B cell (primary cell): ENCODE measurements around the gene RNF103. TPM values are rescaled to one million over a fixed set of nuclear protein-coding genes. Genes with fewer than 3 reads are reported as not detected.

Source experiments
- ATAC-seq: fragments of 200-7000 bp; cut with Tn5 transposase; one replicate; pipeline ENCODE4 v1.10.0; 2021; ENCODE audit warnings: low read depth, mild to moderate bottlenecking, moderate number of reproducible peaks, moderate library complexity
- CTCF ChIA-PET: fragments of 350-600 bp; sonication (Branson Sonifier 250); formaldehyde crosslinking; loops from one replicate; lab custom pipeline; 2021; ENCODE audit warnings: antibody characterized with exemption, inconsistent platforms; lab: Charles Lee
- POLR2A ChIA-PET: fragments of 350-600 bp; sonication (Branson Sonifier 250); formaldehyde crosslinking; loops from one replicate; lab custom pipeline; 2021; ENCODE audit warnings: antibody characterized with exemption; lab: Charles Lee
- DNase-seq: peaks from one replicate; pipeline ENCODE4 v3.0.0; 2013
- H2AFZ ChIP-seq: 2 replicates; pipeline ENCODE4 v1.6.1; 2012; ENCODE audit warnings: mild to moderate bottlenecking, low read depth, low read length; ENCODE audit not compliant: insufficient read depth, poor library complexity, severe bottlenecking
- H3K27ac ChIP-seq, 2 donors: 1 replicate in 1 of 2; 2 replicates in 1 of 2; pipeline ENCODE4 v1.5.1; 2012 to 2013; ENCODE audit warnings: low read length in 2 of 2, mild to moderate bottlenecking in 2 of 2, moderate library complexity in 1 of 2
- H3K27me3 ChIP-seq, 4 experiments: fragments of 200-600 bp in 1 of 4; sonication (generic) in 1 of 4; replicated peaks in 1 of 4; 1 replicate in 2 of 4; 2 replicates in 2 of 4; pipeline versions ENCODE4 v1.6.1 to v1.7.0; 2013 to 2016; ENCODE audit warnings: low read length in 3 of 4, mild to moderate bottlenecking in 2 of 4, mixed read lengths in 1 of 4, moderate library complexity in 1 of 4; ENCODE audit not compliant: insufficient read depth in 4 of 4, control insufficient read depth in 3 of 4; ENCODE audit errors: control extremely low read depth in 1 of 4
- H3K36me3 ChIP-seq, 2 experiments: replicated peaks in 1 of 2; 1 replicate in 1 of 2; 2 replicates in 1 of 2; pipeline versions ENCODE4 v1.6.1 to v1.7.1; 2013; ENCODE audit warnings: low read length in 1 of 2; ENCODE audit not compliant: insufficient read depth in 2 of 2, control insufficient read depth in 1 of 2; ENCODE audit errors: control extremely low read depth in 1 of 2, extremely low read depth in 1 of 2
- H3K4me1 ChIP-seq, 2 donors: fragments of 200-600 bp in 1 of 2; sonication (generic) in 1 of 2; 1 replicate in 1 of 2; 2 replicates in 1 of 2; pipeline versions ENCODE4 v1.5.1 to v1.6.1; 2013 to 2017; ENCODE audit warnings: low read length in 2 of 2; ENCODE audit not compliant: control insufficient read depth in 2 of 2, insufficient read depth in 2 of 2
- H3K4me2 ChIP-seq: replicated peaks from 2 replicates; pipeline ENCODE3; 2012; ENCODE audit warnings: mild to moderate bottlenecking, low read depth, low read length; ENCODE audit not compliant: poor library complexity, severe bottlenecking
- H3K4me3 ChIP-seq, 5 experiments: fragments of 200-600 bp in 1 of 5; sonication (generic) in 1 of 5; 1 replicate in 3 of 5; 2 replicates in 2 of 5; pipeline versions ENCODE4 v1.5.1 to v1.7.0; 2011 to 2016; ENCODE audit warnings: low read length in 4 of 5, mild to moderate bottlenecking in 4 of 5, low read depth in 2 of 5, control low read depth in 1 of 5, moderate library complexity in 1 of 5; ENCODE audit not compliant: insufficient read depth in 1 of 5; ENCODE audit errors: control extremely low read depth in 1 of 5, extremely low read depth in 1 of 5
- H3K79me2 ChIP-seq: fragments of 200-600 bp; sonication (generic); one replicate; pipeline ENCODE4 v1.6.0; 2016; ENCODE audit warnings: low read length; ENCODE audit not compliant: control insufficient read depth, insufficient read depth
- H3K9ac ChIP-seq: fragments of 200-600 bp; sonication (generic); 2 replicates; pipeline ENCODE4 v1.6.1; 2017; ENCODE audit warnings: mild to moderate bottlenecking, low read length, moderate library complexity
- H3K9me3 ChIP-seq, 3 donors: one replicate each; pipeline versions ENCODE4 v1.6.1 to v1.7.1; 2013; ENCODE audit warnings: low read length in 2 of 3; ENCODE audit not compliant: control insufficient read depth in 2 of 3, insufficient read depth in 1 of 3; ENCODE audit errors: control extremely low read depth in 1 of 3
- H4K20me1 ChIP-seq: 2 replicates; pipeline ENCODE4 v1.6.0; 2012; ENCODE audit warnings: mild to moderate bottlenecking, low read length; ENCODE audit not compliant: insufficient read depth, control insufficient read depth, poor library complexity, severe bottlenecking
- H3K27ac Mint-ChIP-seq: one replicate; pipeline ENCODE4 v1.8.0; 2021; ENCODE audit warnings: mixed read lengths
- H3K27me3 Mint-ChIP-seq: one replicate; pipeline ENCODE4 v1.8.0; 2021; ENCODE audit warnings: mixed read lengths
- H3K4me1 Mint-ChIP-seq: one replicate; pipeline ENCODE4 v1.8.0; 2021; ENCODE audit warnings: mixed read lengths
- H3K4me3 Mint-ChIP-seq: one replicate; pipeline ENCODE4 v1.8.0; 2021; ENCODE audit warnings: mixed read lengths
- H3K9me3 Mint-ChIP-seq: one replicate; pipeline ENCODE4 v1.8.0; 2022; ENCODE audit warnings: mixed read lengths; ENCODE audit not compliant: insufficient read depth
- EZH2 ChIP-seq: IDR thresholded peaks from 2 replicates; pipeline ENCODE4 v1.6.1; 2012; ENCODE audit warnings: borderline replicate concordance, low read depth, mild to moderate bottlenecking, moderate library complexity, low read length; ENCODE audit not compliant: insufficient read depth, poor library complexity, severe bottlenecking
- WGBS: methylation state at CpG from one replicate; pipeline ENCODE4 v1.1.5; 2013; ENCODE audit warnings: missing lambda C conversion rate; ENCODE audit not compliant: insufficient coverage; 5-methylcytosine and 5-hydroxymethylcytosine counted together
- intact Hi-C: fragments of 100-400 bp; cut with micrococcal nuclease; formaldehyde crosslinking; loops from one replicate; pipeline ENCODE4 v1.10.0; 2022
- polyA plus RNA-seq: library from polyadenylated mRNA; depleted of rRNA; stranded (reverse); fragments of >200 nt; gene quantifications from 2 replicates; pipeline ENCODE4 v1.2.3, GENCODE V29; 2012
- total RNA-seq, 2 donors: library from RNA; stranded (reverse); fragments of 120-200 nt in 1 of 2; gene quantifications; 1 replicate in 1 of 2; 2 replicates in 1 of 2; pipeline versions ENCODE4 v1.2.3 to v1.2.4, GENCODE V29; 2013 to 2022
- TF ChIP-seq, protein P1 (sequence below): fragments of 200-600 bp; IDR thresholded peaks from one replicate; pipeline ENCODE4 v1.8.0; 2022; ENCODE audit warnings: antibody characterized with exemption, mild to moderate bottlenecking

The RNF103 gene
- total and polyA plus RNA-seq, 2 donors (not counting 1 experiment from before 2014, with no cell fraction given): 23.7 to 37.2 TPM

DNA sequence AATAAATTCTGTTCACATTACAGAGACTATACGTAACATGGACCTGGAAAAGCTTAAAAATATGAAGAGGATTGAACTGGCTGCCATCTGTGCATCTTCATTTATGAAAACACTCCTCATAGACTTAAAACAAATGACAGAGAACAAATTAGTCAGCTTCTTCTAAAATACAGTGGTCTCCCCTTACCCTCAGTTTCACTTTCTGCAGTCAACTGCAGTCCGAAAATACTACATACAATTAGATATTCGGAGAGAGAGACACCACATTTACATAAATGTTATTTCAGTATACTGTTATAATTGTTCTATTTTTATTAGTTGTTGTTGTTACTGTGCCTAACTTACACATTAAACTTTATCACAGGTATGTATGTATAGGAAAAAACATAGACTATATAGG is 6.5 kb downstream of the RNF103 start:
- Mint-ChIP-seq H3K4me1 (peaks cover 46% of the 10 kb centered on the region), H3K4me3 (no peak overlapping the region), H3K27me3 (no peaks in the 10 kb centered on the region), H3K9me3 (no peaks in the 10 kb centered on the region), H3K27ac (no peak overlapping the region)
- Histone ChIP-seq H3K4me2 (no peak overlapping the region), H3K27me3 (no peaks in the 10 kb centered on the region), H3K79me2 (peaks cover 13% of the 10 kb centered on the region), H3K9me3 (no peaks in the 10 kb centered on the region), H3K4me1 (peaks cover 12 to 15% of the 10 kb centered on the region in 2 donors), H3K36me3 (peaks cover 1 to 39% of the 10 kb centered on the region in 2 experiments), H3K27ac (no peak overlapping the region), H4K20me1 (no peaks in the 10 kb centered on the region), H2AFZ (no peak overlapping the region), H3K9ac (no peak overlapping the region), H3K4me3 (no peak overlapping the region)
- intact Hi-C loops: no loop called here
- WGBS: no CpG with 5 or more reads among the region's 3 CpGs
- ChIA-PET POLR2A (no interaction called here), CTCF (no interaction called here)
- ATAC-seq (no peak), DNase-seq (no peak)
- no peak for TF ChIP-seq EZH2
- TF ChIP-seq, protein P1, sequence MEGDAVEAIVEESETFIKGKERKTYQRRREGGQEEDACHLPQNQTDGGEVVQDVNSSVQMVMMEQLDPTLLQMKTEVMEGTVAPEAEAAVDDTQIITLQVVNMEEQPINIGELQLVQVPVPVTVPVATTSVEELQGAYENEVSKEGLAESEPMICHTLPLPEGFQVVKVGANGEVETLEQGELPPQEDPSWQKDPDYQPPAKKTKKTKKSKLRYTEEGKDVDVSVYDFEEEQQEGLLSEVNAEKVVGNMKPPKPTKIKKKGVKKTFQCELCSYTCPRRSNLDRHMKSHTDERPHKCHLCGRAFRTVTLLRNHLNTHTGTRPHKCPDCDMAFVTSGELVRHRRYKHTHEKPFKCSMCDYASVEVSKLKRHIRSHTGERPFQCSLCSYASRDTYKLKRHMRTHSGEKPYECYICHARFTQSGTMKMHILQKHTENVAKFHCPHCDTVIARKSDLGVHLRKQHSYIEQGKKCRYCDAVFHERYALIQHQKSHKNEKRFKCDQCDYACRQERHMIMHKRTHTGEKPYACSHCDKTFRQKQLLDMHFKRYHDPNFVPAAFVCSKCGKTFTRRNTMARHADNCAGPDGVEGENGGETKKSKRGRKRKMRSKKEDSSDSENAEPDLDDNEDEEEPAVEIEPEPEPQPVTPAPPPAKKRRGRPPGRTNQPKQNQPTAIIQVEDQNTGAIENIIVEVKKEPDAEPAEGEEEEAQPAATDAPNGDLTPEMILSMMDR: no peak

DNA sequence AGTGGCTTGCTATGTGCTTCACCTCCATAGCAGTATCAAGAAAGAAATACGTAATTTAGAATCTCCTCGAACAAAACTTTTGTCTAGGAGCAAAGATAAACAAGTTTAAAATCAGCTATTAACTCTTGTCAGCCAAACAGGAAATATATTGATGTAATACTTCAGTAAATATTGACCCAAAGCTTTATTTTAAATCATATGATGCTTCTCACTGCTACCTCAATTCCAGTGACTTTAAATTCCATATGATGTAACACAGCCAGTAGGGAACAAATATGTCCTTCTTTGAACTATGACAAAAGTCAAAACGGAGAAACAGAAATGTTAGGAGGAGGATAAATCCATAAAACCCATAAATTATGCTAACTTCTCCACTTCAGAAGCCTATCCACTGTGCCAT is 7.2 kb downstream of the RNF103 start:
- no peaks in the 10 kb centered on the region for H4K20me1 ChIP-seq
- CTCF ChIA-PET: no interaction called here
- Mint-ChIP-seq H3K4me3 (no peak overlapping the region), H3K4me1 (peaks cover 40% of the 10 kb centered on the region), H3K27me3 (no peaks in the 10 kb centered on the region), H3K9me3 (no peaks in the 10 kb centered on the region), H3K27ac (no peak overlapping the region)
- no peak overlapping the region for H3K9ac ChIP-seq
- H3K27me3 ChIP-seq: no peaks in the 10 kb centered on the region
- no CpG with 5 or more reads among the region's 3 CpGs for WGBS
- POLR2A ChIA-PET: no interaction called here
- peaks cover 7% of the 10 kb centered on the region for H3K79me2 ChIP-seq
- no peak overlapping the region for H3K27ac ChIP-seq
- no peak for DNase-seq
- intact Hi-C loops: no loop called here
- H2AFZ ChIP-seq: no peak overlapping the region
- no peak for ATAC-seq
- no peak overlapping the region for H3K4me2 ChIP-seq
- TF ChIP-seq, protein P1: no peak
- no peak for TF ChIP-seq EZH2
- no peaks in the 10 kb centered on the region for H3K9me3 ChIP-seq
- H3K4me3 ChIP-seq: no peak overlapping the region
- peaks cover 1 to 43% of the 10 kb centered on the region in 2 experiments for H3K36me3 ChIP-seq
- peaks cover 6 to 10% of the 10 kb centered on the region in 2 donors for H3K4me1 ChIP-seq
